NCI-H2029 treated with DMSO at 0.1 percent for 48 hours (cell line): ENCODE results near the gene LY6G5C.

Source experiments
- DNase-seq: peaks from one replicate; lab custom pipeline; 2025; lab: John Stamatoyannopoulos, UW

The LY6G5C gene

DNA sequence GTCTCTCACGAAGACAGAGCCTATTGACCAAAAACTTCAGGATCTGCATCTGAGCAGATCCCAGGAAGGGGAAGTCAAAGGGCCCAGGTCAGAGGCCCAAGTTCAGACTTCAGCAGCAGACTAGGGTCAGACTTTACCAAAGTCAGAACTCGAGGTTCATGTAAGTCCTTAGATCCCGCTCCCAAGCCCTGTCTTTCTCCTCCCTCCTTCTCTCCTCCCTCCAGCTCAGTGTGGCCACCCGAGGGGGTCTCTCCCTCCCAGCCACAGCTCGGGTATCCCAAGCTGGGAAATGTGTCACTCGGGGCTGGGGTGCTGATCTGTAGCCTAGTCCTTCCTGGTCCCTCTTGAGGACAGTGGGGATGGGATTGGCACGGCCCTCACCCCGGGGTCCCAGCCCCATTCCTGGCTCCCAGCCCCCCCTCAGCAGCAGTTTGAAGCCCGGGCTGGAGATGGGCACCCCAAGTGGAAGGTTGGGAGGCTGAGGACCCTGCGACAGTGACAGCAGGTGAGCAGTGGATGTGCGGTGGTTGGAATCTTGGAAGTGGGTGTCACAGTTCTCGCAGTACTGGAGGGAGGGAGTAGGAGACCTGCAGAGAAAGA, 18.6 kb downstream of the LY6G5C start:
- no peak for DNase-seq

DNA sequence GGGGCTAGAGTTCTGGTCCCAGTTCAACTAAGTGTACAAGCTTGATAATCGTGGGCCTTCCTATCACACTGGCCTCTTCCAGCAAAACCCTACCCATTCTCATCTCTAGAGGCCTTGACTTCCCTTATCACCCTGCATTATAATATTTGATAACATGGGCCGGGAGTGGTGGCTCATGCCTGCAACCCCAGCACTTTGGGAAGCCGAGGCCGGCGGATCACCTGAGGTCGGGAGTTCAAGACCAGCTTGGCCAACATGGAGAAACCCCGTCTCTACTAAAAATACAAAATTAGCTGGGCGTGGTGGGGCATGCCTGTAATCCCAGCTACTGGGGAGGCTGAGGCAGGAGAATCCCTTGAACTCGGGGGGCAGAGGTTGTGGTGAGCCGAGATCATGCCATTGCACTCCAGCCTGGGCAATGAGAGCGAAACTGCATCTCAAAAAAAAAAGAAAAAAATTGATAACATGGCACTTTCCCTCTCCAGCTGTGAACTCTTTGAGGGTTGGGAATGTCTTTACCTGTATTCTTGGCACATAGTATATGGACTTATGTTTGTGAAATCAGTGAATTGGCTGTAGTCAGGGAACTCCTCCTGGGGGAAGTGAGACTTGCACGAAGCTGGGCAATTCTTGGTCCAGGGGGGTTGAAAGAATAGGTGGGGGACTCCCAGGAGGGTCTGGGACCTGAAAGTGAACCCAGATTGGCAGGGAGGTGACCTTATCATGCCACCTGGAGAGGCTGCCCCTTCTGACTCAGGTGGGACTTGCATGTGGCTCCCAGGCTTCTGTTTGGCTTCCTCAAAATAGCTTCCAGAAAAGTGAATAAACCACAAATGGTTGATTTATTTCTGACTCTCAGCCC, 19.4 kb downstream of the LY6G5C start:
- no peak for DNase-seq

DNA sequence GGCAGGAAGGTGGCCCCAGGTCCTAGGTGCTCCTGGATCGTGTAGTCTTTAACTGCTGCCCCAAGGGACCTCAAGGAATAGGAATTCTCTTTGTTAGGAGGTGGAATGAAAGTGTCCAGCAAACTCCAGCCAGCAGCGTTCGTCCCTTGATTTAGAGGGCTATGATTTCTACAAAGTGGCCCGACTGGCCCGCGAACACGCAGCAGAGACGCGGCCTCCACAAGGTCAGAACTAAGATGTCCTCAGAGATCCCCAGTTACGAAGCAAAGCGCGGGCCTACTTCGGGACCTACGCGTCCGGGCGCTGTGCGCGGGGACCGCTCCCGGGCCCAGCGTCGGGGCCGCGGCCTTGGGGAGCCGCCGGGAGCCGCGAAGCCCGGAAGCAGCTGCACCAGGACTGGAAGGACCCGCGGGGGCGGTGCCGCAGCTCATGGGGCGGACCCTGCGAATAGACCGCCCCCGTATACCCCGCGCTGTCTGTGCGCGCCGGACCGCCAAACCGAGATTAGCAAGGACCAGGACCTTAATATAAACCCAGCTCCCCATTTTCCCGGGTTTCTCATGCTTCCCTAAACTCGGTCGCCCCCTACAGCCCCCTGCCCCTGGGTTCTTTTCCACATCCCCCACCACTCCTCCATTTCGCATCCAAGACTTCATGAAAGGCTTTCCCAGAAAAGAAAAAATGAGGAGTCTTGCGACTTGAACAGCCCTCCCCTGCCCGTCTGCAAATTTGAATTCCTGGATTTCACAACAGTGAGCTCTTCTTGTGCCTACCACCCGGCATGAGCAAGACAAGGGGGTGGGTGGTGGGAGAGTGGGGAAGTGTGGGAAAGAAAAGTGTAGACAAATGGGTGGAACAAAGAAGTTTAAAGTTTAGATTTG, 20.2 kb downstream of the LY6G5C start, which contains the start of gene C6orf47:
TSS of gene C6orf47 (minus strand) at position 398 of the 881 bp plus-strand sequence. CDS start 831 bp downstream, outside the sequence.
- DNase-seq, result peak; percentile 26

DNA sequence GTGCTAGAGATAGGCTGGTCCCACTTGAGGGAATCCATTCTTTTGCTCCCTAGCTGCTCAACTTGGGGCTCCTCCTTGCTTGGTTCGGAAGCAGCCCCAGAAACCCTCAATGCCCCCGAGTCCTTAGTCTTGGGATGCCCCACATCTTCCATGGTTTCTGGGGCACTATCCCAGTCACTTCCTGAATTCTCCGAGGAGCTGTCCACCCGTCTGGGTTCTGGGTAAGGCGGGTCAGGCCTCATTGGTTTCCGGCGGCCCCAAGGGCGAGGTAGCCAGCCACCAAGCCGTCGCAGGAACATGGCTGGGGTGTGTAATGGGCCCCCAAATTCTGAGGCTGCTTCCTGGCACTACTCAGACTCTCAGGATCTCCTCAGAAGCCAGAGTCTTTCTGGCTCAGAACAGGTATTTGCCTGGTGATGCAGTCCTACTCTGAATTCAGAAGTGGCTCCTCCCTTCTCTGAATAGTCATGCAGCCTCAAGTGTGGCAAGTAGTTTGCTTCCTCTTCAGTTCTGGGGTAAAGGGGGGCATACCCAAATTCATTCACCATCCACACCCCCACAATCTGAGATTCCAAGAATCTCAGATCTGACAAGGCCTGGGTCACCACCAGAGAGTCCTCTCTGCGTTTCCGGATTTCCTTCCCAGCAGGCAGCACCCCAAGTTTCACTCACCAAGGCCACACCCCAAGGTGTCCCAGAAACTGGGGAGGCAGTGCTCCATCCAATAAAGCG, 21.1 kb downstream of the LY6G5C start:
- no peak for DNase-seq

DNA sequence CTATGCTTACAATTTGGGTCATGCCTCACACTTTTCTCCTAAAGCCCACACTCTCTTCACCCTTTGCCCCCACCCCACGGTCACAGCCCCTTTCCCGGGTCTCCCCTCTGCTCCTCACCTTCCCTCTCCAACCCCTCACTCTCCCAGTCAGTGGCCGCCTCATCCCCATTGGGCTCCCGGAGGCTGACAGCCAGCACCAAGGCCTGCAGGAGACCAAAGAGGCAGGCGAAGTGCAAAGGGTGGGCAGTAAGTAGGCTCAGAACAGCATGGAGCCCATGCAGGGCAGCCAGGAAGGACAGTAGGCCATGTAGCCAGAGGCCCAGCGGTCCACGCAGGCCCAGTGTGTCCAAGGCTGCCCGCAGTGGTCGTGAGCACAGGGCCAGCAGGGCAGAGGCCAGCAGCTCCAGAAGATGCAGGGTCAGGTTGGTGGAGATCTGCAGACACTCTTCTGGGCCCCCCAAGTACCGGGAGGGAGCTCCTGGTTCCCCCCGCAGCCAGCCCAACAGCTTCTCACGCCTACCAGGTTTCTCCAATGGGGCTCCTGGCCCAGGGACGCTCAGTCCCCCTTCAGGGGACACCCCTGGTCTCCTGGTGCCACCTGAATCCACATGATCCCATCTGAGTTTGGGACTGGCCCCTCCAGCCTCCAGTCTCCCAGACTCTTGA, 21.8 kb downstream of the LY6G5C start:
- no peak for DNase-seq

DNA sequence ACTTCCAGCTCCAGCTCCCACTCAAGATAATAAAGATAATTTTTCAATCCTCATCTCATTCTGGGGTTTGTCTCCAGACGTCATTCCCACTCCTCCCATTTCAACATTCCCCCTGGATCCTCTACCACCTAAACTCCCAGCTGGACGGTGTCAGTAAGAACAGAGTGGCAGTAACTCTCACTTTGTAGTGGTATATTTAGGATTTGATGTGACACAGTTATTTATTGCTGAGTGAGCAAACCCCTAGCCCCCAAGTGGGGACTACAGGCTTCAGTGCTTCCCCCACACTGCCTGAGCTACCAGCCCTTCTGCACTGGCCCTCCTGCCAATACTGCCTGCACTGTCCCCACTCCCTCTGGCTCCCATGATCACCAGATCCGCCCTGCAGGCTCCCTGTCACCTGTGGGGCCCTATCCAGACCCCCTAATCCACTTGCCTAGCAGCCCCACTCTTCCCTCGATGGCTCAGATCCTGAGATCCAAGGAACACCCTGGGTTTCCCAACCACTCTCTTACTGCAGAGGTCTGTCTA, 22.6 kb downstream of the LY6G5C start:
- no peak for DNase-seq

DNA sequence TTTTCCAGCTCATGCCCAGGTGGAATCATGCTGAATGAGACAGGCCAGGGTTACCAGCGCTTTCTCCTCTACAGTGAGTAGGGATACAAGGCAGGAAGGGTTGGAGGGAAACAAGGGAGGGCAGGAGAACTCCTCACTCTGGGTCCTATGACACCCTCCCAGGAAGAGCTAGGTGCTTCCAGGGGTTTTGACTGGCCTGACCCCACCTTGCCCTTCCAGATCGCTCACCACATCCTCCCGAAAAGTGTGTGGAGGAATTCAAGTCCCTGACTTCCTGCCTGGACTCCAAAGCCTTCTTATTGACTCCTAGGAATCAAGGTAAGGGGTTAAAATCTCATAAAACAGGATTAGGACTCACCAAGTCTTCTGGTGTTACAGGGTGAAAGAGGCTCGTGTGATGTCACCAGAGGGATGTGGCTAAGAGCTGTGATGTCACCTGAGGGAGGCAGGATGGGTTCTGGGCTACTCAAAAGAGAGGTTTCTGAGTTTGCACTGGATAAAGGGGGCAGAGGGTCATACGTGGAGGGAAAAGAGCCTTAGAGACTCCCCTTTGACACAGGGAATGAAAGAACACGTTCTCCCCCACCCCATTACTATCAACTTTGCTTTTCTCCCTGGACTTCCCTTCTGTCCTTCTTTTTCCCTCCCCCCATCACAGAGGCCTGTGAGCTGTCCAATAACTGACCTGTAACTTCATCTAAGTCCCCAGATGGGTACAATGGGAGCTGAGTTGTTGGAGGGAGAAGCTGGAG, 23.3 kb downstream of the LY6G5C start:
- no peak for DNase-seq

DNA sequence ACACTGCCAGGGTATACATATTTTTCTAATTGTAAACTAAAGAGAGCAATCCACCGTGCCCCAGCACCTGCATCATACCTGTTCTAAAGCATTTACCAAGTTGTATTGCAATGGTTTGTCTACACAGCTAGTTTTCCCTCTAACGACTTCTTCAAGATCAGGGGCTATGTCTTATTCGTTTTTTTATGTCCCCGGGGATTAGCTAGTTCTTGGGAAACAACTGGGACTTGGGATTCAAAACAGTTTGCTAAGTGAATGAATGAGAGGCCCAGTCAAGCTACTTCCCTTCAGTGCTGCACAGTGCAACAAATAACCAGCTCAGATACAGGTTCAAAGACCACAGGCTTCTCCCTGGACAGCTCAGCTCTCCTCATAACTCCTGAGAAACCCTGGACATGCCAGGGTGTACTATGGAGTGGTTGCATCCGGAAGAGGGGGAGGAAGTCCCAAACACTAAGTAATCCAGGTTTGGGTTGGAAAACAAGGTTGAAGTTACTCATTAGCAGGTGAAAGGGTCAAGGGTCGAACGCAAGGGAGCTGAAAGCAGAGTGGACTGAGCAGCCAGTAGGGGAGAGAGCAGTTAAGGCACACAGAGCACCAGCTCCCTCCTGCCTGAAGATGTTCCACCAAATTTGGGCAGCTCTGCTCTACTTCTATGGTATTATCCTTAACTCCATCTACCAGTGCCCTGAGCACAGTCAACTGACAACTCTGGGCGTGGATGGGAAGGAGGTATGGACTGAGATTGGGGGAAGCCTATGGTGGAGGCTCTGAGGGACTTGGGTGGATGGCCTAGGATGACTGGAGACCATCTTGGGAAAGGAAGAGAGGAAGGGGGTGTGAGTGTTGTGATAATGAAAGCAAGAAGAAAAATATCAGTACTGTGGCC, 25.3 kb downstream of the LY6G5C start, which contains the start of gene APOM:
TSS of gene APOM (plus strand) at position 546 of the 889 bp plus-strand sequence. CDS start at position 619, 73 bp downstream.
- DNase-seq, result no peak

DNA sequence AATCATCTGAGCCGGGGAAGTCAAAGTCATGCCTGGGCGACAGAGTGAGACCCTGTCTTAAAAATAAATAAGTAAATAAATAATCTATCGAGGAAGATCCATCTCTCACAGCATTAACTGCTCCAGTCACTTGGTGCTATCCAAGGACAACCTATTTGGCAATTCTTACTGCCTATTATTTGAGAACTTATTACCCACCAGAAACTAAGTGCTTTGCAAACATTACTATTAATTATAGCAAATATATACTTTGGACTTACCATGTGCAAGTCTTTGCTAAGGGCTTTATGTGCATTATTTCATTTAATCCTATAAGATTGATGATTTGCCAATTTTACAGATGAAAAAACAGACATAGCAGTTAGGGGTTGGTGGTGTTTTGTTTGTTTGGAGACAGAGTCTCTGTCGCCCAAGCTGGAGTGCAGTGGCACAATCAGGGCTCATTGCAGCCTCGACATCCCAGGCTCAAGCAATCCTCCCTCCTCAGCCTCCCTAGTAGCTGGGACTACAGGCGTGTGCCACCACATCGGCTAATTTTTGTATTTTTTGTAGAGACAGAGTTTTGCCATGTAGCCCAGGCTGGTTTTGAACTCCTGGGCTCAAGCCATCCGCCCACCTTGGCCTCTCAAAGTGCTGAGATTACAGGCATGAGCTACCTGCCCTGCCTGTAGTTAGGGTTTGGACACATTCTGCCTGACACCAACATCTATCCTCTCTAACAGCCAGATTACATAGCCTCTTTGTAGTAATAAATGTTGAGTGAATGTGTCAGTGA, 26.1 kb downstream of the LY6G5C start:
- no peak for DNase-seq

DNA sequence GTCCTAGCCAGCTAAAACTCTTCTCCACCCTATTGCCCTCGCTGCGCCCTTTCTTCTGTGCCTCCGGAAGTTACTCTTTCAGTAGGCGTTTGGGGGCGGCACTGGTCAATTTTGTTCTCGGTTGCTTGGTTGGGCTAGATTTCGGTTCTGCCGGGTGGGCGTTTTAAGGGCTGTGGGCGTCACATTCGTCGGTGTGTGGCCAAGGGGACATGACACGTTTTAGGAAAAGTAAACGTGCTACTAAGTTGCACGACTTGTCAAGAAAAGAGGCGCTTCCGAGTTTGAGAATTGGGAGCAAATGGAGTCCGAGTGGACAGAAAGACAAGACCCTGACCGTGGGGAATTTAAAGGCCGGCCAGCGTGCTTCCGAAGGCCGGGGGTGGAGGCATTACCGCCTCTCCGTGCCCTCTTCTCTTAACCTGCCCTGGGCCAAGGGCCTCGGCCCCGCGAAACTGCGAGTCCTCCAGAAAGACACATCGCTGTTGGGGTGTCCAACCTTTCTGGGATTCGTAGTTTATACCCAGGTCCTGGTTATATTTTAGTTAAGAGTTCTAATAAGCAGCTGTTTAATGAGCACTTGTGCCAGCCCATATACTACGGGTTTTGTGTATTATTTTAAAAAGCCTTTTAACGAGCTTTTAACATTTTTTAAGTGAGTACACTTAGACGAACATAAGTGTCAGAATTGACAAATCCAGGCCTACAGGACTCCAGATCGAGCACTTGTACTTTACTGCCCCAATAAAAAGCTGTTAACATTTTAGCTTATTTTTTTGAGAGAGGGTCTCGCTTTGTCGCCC, 27.7 kb downstream of the LY6G5C start:
- no peak for DNase-seq

DNA sequence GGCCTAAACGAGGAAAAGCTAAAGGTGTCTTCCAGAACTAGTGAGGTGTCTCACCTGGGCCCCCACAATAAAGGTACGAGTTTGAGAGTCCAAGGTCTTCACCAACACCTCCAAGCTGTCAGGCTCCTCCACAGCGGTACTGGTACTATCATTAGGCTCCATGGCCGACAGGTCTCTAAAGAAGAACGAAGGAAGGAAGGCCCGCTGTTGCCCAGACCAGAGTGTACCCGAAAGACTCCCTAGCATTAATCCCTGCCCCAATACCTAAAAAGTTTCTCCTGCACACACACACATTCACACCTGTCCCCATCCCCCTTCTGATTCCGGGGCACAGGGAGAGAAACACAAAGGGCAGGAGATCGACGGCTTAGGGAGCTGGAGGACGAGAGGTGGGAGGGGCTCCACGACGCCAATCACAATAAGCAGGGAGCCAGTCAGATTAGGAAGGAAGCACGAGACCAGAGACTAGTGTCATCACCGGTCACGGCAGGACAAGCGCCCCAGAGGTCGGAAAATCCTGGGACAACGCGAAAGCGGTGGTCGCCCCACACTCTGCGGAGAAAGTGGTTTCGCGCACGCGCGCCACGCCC, 29.2 kb downstream of the LY6G5C start:
- peak; percentile 74 for DNase-seq

DNA sequence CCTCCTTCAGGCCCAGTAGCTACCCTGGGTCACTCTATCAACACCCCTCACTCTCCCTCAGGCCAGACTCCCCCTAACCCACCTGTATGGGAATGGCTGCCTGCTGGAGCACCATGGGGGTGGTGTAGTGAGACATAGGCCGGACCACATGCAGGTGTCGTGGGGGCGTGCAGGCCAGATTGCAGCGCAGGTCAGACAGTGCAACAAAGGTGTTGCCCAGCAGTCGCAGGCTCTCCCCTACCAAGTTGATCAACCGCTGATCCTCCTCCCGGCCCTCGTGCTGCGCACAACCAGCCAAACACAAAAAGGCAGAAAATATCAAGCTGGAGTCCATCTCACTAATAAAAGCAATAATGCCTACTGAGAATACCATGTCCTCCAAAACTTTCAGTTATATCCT, 35.5 kb downstream of the LY6G5C start:
- no peak for DNase-seq

DNA sequence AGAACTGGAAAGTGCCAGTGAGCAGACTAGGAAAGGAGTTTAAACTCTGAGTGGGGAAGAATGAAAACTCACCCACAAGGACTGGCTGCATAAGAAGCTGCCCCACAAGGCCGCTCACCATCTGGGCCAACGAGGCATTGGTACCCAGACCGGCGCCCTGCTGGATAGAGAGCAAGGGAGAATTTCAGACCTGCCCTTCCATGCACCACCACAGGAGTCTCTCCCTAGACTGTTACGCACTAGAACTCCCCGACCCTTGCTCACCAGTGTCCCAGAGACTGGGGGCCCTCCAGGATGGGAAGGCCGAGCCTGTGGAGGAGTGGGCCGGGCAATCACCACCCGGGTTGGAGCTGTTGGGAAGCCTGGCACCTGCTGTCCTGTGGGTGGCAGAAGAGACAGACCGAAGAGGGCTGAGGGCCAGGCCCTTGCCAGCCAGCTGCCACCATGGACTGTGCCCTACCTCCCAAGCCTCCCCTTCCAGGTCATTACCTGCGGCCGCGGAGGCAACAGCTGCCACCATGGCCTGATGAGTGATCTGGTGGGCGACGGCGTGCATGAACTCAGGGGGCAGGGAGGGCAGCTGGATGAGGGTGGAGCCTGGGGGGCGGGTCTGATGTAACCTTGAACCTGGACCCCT, 36.9 kb downstream of the LY6G5C start:
- DNase-seq, result no peak

DNA sequence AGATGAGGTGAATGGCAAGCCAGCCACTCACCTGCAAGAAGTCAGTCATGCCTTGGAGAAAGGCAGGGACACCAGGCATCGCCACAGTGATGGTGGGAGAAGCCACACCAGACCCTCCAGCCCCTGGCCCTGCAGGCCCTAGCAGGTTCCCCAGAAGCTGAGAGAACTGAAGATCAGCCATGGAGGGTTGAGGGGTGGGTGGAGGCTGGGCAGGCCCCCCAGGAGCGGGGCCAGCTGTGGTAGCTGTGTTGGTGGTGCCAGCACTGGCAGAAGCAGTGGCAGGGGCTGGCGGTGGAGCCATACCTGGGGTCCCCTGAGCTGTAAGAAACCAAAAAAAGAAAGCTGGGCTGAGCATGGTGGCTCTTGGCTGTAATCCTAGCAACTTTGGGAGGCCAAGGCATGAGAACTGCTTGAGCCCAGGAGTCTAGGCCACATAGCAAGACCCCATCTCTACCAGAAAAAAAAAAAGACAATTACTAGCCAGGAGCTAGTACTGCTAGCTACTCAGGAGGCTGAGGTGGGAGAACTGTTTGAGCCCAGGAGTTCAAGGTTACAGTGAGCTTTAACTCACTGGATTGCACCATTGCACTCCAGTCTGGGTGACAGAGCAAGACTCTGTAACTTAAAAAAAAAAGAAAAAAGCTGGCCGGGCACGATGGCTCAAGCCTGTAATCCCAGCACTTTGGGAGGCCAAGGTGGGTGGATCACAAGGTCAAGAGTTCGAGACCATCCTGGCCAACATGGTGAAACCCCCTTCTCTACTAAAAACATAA, 37.9 kb downstream of the LY6G5C start:
- no peak for DNase-seq

DNA sequence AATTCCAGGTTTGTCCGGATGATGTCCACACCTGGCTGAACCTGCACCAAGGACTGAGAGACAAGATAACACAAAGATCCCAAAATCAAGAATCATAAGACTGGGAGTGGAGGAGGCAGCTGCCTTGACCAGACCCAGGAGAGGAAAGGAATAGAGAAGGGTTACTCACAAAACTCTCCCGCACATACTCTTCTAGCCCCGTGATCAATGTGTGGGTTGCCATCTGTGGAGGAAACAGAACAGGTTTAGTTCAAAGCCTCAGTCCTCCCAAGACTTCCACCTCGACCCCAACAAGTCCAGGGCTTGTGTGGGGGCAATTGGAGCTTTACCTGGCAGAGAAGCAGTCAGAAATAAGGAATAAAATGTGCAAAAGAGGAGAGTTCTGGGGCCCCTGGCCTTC, 39.5 kb downstream of the LY6G5C start:
- no peak for DNase-seq

DNA sequence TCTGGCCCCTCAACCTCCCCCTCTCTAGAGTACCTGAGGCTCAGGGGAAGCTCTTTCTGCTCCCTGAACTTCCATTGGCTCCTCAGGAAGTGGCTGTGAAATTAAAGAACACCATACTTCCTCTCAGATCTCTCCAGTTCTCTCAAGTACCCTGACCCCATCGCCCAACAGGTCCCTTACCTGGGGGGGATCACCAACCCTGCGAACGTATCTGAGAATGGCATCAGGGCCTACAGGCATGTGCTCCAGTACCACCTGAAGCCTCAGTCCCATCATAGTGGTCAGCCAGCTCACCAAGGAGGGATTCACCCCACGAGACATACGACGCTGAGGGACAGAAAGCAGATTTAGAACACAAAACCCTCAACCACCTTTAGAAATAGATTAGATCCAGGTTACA, 40.3 kb downstream of the LY6G5C start:
- no peak for DNase-seq
